Aorta (tissue), 5 donors: ENCODE measurements around the gene HSPG2. TPM values are rescaled to one million over a fixed set of nuclear protein-coding genes. Genes with fewer than 3 reads are reported as not detected.

ENCODE experiments used
- ATAC-seq: fragments of 200-7000 bp; cut with Tn5 transposase; one replicate; pipeline ENCODE4 v1.9.1; 2022; ENCODE audit warnings: moderate library complexity; ENCODE audit not compliant: low FRiP score
- DNase-seq, 2 donors: peaks; one replicate each; pipeline ENCODE4 v3.0.0-alpha.2; 2020
- H3K27ac ChIP-seq, 2 donors: one replicate each; pipeline ENCODE4 v1.5.1; 2013; ENCODE audit warnings: low read length in 2 of 2, mild to moderate bottlenecking in 2 of 2, moderate library complexity in 2 of 2, control low read depth in 1 of 2, inconsistent platforms in 1 of 2, low read depth in 1 of 2
- H3K27me3 ChIP-seq, 2 donors: one replicate each; pipeline ENCODE4 v1.6.1; 2013; ENCODE audit warnings: control low read depth in 1 of 2, low read length in 1 of 2, mild to moderate bottlenecking in 1 of 2, moderate library complexity in 1 of 2; ENCODE audit not compliant: insufficient read depth in 2 of 2, control insufficient read depth in 1 of 2
- H3K36me3 ChIP-seq, 2 donors: one replicate each; pipeline ENCODE4 v1.6.1; 2013; ENCODE audit warnings: control low read depth in 1 of 2, low read length in 1 of 2, mild to moderate bottlenecking in 1 of 2; ENCODE audit not compliant: insufficient read depth in 2 of 2, control insufficient read depth in 1 of 2
- H3K4me1 ChIP-seq, 2 donors: one replicate each; pipeline ENCODE4 v1.6.1; 2013; ENCODE audit warnings: low read length in 2 of 2, control low read depth in 1 of 2, mild to moderate bottlenecking in 1 of 2, moderate library complexity in 1 of 2; ENCODE audit not compliant: insufficient read depth in 2 of 2, control insufficient read depth in 1 of 2
- H3K4me3 ChIP-seq, 2 donors: one replicate each; pipeline ENCODE4 v1.5.1; 2013; ENCODE audit warnings: low read length in 2 of 2, control low read depth in 1 of 2, mild to moderate bottlenecking in 1 of 2
- H3K9me3 ChIP-seq: one replicate; pipeline ENCODE4 v1.6.1; 2013; ENCODE audit warnings: mild to moderate bottlenecking, low read length; ENCODE audit not compliant: control insufficient read depth
- WGBS, 2 donors: extraction: QIAGEN DNeasy Blood & Tissue Kit; methylation state at CpG; one replicate each; pipeline ENCODE4 v1.1.7; 2013; 5-methylcytosine and 5-hydroxymethylcytosine counted together
- intact Hi-C, 2 donors: fragments of 100-400 bp; cut with DNase I; formaldehyde crosslinking; loops; one replicate each; pipeline versions ENCODE4 v1.14.2 to v1.15.0; 2022
- polyA plus RNA-seq, 2 donors: library from polyadenylated mRNA; stranded (reverse); fragments of 200-250 nt; gene quantifications; one replicate each; pipeline ENCODE4 v1.2.3, GENCODE V29; 2013
- total RNA-seq, 2 donors: library from RNA; stranded (reverse); fragmentation: NEBNext Ultra II Directional; extraction: Animal tissue kit (Norgen Biotek cat#: 25700); gene quantifications; one replicate each; pipeline ENCODE4 v1.2.1, GENCODE V29; 2021
- donor health status: healthy with polysubstance abuse.
- donor health status: Bipolar disorder and iron deficiency.
- donor health status: DM: no; HTN: no; CAD: no.
- donor health status: DM: no; HTN: no; CAD: no.
- donor health status: DM: yes; HTN: yes; CAD: no.

HSPG2 gene
- total and polyA plus RNA-seq, 4 donors, result 49.1 to 1,205 (median 568) TPM

DNA sequence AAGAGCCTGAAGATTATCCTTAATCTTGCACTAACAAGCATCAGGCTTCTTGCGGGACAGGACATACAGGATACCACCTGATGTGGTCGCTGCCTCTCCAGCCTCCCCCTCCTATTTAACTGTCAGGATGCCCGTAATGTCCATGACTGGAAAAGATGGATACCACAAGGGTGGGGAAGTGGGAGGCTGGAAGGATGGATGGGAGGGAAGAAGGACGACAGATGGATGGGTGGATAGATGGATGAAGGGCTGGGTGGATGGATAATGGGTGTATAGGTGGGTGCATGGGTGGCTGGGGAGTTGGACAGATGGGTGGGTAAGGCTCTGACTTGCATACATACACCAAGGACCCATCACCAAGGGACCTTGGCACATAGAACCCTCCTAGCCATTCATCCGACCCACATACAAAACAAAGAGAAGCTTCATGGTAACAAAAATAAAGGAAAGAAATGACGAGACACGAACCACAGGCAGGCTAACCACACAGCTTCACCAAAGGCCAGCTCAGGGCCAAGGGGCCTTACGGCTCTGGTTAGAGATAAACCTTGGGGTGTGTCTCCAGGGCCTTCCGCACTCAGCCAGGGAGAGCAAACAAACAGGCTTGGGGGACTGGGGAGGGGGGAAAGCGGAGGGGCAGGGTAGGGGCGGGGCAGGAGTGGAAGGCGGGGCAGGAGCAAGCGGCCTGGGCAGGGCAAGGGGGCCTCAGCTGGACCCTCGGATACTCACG, 50.5 kb downstream of the HSPG2 start:
- 77 to 78% methylated on average over 15 of the region's 15 CpGs for WGBS, 2 donors

DNA sequence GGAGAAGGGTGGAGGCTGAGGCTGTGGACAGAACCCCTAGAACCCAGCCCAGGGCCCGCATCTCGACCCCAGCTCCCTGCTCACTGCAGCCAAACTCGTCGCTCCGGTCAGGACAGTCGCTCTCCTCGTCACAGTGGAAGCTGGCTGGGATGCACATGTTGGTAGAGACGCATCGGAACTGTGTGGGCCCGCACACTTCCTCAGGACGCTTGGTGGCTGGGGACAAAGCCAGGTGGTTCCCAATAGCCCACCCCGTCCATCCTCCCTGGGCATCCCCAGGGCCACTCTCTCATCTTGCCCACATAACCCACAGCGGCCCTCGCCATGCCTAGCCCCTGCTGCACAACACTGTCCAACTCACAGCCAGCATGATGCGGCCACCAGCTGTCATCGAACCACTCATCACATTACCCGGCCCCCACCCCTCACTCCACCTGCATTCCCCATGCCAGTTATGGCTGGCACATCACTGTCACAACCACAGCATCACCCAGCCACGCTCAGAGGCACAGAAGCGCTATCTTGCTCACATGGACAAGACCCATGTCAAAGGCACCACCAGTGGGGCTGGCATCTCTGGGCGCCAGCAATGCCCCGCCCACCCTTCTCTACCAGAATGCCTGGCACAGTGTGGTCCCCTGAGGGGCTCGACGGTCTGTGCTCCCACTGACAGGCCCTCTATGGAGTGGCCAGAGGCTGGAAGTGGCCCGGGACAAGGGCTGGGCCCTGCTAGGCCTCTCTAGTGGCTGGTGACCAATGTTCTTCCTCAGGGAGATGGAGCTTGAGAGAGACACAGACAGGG, 51.7 kb downstream of the HSPG2 start:
- Histone ChIP-seq H3K9me3 (no peaks in the 10 kb centered on the region), H3K4me1 (no peaks in the 10 kb centered on the region), H3K27ac (no peak overlapping the region), H3K4me3 (no peak overlapping the region), H3K36me3 (peaks cover 0 to 7% of the 10 kb centered on the region in 2 donors), H3K27me3 (no peaks in the 10 kb centered on the region)
- ATAC-seq (no peak), DNase-seq (peak; percentile 48 to 75)
- WGBS, 2 donors, result 80% methylated on average over 24 of the region's 24 CpGs
- intact Hi-C loops, result no loop called here

More for the DNA sequence above, 50.5 kb downstream of the HSPG2 start:
- Histone ChIP-seq H3K4me3 (no peak overlapping the region), H3K27me3 (no peaks in the 10 kb centered on the region), H3K4me1 (no peaks in the 10 kb centered on the region), H3K9me3 (no peaks in the 10 kb centered on the region), H3K27ac (no peak overlapping the region), H3K36me3 (peaks cover 0 to 3% of the 10 kb centered on the region in 2 donors)
- ATAC-seq, result no peak
- intact Hi-C loops, result no loop called here
- DNase-seq, result no peak

DNA sequence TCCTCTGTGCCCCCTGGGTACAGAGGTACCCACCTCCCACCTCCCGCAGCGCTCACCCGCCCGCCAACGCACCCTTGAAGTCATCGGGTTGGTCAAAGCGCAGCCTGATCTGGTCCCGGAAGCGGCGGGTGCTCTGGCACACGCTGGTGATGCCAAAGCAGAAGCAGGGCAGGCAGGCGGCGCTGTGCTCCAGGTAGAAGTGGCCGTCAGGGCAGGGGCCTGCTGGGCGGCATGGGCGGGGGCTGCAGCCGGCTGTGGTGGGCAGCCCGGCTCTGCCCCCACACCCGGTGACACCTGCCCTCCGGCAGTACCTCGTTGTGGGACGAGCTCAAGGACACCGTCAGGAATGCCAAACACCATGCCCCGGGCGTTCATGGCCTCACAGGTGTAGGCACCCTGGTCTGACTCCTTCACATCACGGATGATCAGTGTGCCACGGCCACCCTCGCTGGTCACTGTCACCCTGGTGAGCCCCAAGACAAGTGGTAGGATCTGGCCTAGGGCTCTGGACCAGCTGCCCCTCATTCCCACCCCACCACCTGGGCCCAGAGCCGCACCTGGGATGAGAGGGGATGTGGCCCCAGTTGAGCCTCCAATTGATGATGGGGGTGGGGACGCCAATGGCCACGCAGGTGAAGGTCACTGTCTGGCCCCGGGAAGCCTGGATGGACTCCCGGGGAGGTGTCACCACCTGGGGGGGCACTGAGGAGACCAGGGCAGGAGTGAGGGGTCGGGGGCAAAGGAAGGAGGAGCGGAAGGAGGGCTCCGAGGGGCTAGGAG, 52.5 kb downstream of the HSPG2 start:
- H3K4me3 ChIP-seq, result no peak overlapping the region
- H3K36me3 ChIP-seq, result peaks cover 0 to 13% of the 10 kb centered on the region in 2 donors
- no peak overlapping the region for H3K27ac ChIP-seq
- DNase-seq (peak; percentile 48 to 75), ATAC-seq (no peak)
- no peaks in the 10 kb centered on the region for H3K4me1 ChIP-seq
- WGBS, 2 donors, result 88 to 89% methylated on average over 36 of the region's 36 CpGs
- no peaks in the 10 kb centered on the region for H3K9me3 ChIP-seq
- intact Hi-C loops, result no loop called here
- H3K27me3 ChIP-seq, result no peaks in the 10 kb centered on the region

DNA sequence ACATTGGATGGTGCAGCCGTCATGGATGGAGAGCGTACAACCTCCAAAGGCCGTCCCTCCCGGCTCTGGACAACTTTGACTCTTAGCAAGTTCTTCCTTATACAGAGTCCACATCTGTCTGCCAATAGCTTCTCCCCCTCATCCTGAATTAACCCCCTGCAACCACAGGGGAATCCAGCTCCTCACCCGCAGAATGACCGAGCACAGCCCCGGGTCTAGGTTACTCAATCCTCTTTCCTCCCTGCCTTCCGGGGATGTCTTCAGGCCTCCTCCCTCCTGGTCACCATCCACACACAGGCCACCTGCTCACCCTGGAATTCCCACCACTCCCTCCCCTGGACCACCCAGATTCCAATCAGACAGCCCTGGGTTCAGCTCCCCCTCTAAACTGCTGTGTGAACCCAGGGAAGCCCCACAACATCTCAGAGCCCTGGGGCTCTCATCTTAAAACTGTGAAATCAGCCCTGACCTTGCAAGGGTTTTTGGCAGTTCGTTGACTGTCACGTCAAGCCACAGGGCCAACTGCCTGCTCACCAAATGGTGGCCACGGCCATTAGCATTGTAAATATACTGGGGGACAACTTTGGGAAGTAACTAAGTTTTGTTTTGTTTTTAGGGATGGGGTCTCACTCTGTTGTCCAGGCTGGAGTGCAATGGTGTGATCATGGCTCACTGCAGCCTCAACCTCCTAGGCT, 54.2 kb downstream of the HSPG2 start:
- intact Hi-C loops, result no loop called here
- ATAC-seq (no peak), DNase-seq (peak in 1 of 2 donors; percentile 32)
- H3K4me1 ChIP-seq, result no peaks in the 10 kb centered on the region
- no peak overlapping the region for H3K27ac ChIP-seq
- H3K36me3 ChIP-seq, result peaks cover 4 to 12% of the 10 kb centered on the region in 2 donors
- no peaks in the 10 kb centered on the region for H3K27me3 ChIP-seq
- no peaks in the 10 kb centered on the region for H3K9me3 ChIP-seq
- WGBS, 2 donors, result 73 to 79% methylated on average over 11 of the region's 11 CpGs
- H3K4me3 ChIP-seq, result no peak overlapping the region

DNA sequence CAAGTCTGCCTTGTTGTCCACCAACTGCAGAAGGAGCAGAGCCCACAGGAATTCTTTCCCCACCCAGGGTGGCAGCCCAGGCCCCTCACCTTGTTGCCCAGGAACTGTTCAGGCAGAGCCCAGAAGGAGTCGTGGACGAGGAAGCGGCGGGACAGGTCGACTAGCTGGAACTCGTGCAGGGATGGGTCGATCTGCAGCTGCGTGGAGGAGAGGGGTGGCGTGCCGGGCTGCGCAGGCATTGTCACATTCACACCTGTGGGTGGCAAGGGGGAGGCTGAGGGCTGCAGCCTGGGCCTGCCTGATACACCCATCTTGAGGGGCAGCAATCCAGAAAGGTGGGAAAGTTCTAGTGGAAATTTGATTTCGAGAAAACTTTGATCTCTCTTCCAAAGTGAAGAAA, 55.9 kb downstream of the HSPG2 start:
- 92 to 94% methylated on average over 12 of the region's 12 CpGs for WGBS, 2 donors
- peak in 1 of 2 donors; percentile 70 for DNase-seq
- no peak for ATAC-seq
- intact Hi-C loops, result no loop called here
- H3K27ac ChIP-seq, result no peak overlapping the region
- peaks cover 5 to 14% of the 10 kb centered on the region in 2 donors for H3K36me3 ChIP-seq
- no peaks in the 10 kb centered on the region for H3K27me3 ChIP-seq
- no peak overlapping the region for H3K4me3 ChIP-seq
- no peaks in the 10 kb centered on the region for H3K4me1 ChIP-seq
- H3K9me3 ChIP-seq, result no peaks in the 10 kb centered on the region

DNA sequence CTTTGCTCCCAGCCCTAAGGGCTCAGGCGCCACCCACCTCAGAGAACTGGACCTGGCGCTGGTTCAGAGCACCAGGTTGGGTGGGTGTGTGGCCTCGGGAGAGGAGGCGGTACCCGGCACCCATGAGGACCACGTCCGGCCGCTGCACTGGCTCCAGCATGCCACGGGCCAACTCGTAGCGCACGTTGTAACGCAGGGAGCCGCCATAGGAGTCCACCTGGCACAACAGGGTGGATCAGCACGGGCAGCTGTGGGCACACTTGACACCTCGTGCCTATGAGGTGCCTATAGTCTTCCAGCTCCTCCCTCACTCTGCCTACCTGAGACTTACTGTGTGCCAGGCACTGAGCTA, 56.5 kb downstream of the HSPG2 start:
- Histone ChIP-seq H3K9me3 (no peaks in the 10 kb centered on the region), H3K27ac (no peak overlapping the region), H3K27me3 (no peaks in the 10 kb centered on the region), H3K4me3 (no peak overlapping the region), H3K4me1 (no peaks in the 10 kb centered on the region), H3K36me3 (peaks cover 5 to 15% of the 10 kb centered on the region in 2 donors)
- 88 to 94% methylated on average over 16 of the region's 16 CpGs for whole genome bisulfite sequencing, 2 donors
- ATAC-seq (no peak), DNase-seq (peak; percentile 34 to 68)
- intact Hi-C loops, result no loop called here

DNA sequence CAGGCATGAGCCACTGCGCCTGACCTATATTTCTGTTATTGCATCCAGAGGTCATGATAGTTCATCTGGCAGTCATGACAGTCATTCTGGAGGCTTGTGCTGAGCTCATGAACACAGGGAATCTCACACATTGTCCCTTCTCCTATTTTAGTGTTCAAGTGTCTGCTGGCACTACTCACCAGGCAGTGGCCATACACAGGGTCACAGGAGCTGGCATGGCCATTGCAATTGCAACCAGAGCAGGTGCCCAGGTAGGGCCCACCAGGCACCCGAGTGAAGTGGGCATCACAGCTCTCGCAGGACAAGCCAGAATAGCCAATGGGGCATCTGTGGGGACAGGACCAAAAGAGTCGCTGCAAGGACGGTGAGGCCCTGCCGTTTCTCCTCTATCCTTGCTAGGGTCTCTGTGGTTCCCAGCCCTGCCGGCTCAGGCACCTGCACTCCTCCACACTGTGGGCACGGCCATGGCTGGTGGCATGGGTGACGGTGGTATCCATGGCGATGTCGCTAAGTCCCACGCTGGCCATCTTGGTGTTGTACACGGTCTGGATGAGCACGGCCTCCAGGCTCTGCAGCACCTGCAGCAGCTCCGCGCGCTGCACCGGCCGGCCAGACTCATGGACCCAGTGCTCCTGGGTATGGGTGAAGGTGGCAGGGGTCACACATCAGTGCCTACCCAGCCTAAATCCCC, 57.0 kb downstream of the HSPG2 start:
- Histone ChIP-seq H3K27me3 (no peaks in the 10 kb centered on the region), H3K27ac (no peak overlapping the region), H3K9me3 (no peaks in the 10 kb centered on the region), H3K4me1 (no peaks in the 10 kb centered on the region), H3K4me3 (no peak overlapping the region), H3K36me3 (peaks cover 5 to 17% of the 10 kb centered on the region in 2 donors)
- WGBS, 2 donors, result 91 to 92% methylated on average over 19 of the region's 19 CpGs
- DNase-seq (peak in 1 of 2 donors; percentile 73), ATAC-seq (no peak)
- intact Hi-C loops, result no loop called here
